COLO668 (cell line): ENCODE results near the gene OR5H14.
"Not testable (repeated sequence)": the region's sequence is repeated elsewhere in the genome, so short reads cannot be mapped to it uniquely, and the experiment has no call there.

Experiments
- DNase-seq: peaks from one replicate; lab custom pipeline; 2025; ENCODE audit not compliant: unreplicated experiment; lab: John Stamatoyannopoulos, UW

The OR5H14 gene

DNA sequence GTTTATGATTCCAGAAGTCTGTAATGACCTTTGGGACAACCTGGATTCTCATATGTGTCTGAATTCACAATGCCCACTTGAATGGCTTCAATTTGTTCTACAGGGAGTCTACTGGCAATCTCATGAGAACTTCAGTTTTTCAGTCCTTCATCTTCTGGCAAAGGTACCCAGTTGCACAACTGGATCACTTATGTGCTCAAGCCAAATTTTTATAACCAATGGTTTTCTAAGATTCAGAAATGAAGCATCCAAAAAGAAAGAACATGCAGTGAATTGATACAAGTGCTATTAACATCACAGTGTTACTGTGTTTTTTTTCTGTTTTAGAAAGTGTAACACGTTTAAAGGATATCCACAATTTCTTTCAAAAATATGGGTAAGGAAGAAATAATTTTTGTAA is at the start of gene OR5H14:
OR5H14 (plus strand) TSS at position 301 of the 400 bp plus-strand sequence. CDS start 1,907 bp downstream, outside the sequence.
- no peak for DNase-seq

DNA sequence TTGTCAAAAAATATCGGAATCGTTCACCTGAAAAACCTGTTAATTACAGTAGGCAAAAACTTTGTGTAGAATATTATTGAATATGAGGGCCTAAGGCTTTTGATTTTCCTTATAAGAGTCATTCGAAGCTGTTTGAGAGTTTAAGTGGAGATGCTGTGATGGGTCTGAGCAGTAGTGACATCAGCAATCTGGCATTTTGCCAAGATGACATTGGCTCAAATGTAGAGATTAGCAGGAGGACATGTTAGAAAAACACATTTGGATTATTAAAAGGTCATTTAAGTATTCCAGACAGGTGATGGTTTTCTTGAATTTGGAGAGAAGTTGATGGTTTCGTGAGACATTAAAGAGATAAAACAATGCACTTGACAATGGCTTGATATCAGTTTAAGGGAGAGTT is 47.4 kb upstream of the OR5H14 start:
- no peak for DNase-seq

DNA sequence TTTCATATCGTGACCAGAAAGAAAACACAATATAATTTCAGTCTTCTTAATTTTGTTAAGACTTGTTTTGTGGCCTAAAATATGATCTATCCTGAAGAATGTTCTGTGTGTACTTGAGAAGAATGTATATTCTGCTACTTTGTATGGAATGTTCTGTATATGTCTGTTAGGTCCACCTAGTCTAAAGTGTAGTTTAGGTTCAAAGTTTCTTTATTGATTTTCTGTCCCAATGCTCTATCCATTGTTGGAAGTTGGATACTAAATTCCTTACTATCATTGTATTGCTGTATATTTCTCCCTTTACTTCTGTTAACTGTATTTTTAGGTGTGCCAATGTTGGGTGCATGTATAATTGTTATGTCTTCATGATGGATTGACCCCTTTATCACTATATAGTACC is 39.1 kb upstream of the OR5H14 start:
- no peak for DNase-seq

DNA sequence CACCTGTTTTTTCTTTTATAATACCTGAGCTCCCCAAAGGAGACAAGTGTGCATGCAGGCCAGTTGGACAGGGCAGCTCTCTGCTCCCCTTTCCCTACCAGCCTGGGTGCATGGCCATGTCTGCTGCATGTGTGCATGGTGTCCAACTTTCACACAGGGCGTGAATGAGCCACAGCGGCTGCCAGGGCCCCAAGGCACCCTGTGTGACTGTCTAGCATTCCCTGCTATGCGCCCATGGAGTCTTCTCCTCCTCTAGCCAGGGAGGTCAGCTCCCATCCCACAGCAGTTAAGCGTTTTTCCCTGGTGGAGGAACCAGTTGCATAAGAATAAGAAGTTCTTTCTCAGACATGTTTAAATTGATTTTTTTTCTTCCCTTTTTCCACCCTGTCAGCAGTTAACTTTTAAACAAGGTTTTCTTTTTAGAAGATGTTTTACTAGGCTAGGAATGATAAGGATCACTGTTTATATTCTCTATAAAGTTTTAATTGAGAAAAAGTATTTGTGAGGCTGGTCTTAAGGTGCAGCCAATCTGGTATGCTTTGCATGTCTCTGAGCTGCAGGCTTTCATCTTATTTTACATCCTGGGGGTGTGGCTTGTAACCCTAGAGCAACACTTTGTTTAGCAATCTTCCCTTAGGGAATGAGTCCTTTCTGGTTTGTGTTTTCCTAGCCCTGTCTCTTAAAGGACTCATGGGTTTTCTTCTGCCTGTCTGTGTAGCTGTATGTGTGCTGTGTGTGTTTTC is 37.3 kb upstream of the OR5H14 start:
- DNase-seq = no peak

DNA sequence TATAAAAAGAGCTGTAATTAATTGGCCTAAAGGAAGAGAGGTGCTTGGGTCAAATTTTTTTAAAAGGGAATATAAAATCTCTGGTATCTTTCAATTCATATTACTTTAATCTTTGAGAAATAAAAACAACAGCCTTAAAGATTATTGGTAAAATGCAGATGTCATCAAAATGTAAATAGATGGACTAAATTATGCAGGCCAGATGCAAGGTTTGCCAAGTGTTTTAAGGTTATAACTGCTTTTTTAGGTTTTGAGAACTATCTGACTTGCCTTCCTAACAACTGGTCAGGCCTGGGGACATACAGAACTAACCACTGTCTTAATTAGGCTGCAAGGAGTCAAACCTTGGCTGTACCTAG is 36.8 kb upstream of the OR5H14 start:
- DNase-seq = no peak

DNA sequence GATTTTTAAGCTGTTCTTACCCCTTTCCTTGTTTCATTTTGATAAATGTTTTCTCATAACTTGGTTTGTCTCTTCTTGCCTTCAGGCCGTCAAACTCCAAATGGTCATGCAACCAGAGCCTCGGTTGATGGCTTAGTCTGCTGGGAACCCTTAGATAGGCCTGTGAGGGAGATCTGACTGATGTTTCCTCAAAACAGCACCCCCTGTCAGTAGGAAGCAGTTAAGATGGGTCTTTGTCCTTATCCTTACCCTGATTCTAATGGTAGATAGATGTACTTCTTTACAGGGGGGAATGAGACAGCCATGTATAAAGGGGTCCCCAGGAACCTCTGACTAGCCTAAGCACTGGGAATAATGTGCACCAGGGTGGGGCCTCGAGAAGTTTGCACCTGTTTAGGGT is 33.0 kb upstream of the OR5H14 start:
- no peak for DNase-seq

DNA sequence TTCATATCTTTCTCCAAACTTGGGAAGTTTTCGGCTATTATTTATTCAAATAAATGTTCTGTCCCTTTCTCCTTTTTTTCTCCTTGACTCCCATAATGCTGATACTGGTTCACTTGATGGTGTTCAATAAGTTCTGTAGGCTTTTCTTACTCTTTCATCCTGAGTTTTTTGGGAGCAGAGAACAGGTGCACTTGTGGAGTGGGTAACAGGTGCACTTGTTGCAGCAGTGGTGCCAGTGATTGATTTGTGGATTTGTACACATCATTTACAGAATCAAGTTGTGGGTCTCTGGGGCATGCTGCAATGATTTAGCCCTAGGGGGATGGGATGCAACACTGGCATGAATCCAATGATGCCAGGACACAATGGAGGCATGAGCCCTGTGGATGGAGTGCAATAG is 31.6 kb upstream of the OR5H14 start:
- DNase-seq = no peak

DNA sequence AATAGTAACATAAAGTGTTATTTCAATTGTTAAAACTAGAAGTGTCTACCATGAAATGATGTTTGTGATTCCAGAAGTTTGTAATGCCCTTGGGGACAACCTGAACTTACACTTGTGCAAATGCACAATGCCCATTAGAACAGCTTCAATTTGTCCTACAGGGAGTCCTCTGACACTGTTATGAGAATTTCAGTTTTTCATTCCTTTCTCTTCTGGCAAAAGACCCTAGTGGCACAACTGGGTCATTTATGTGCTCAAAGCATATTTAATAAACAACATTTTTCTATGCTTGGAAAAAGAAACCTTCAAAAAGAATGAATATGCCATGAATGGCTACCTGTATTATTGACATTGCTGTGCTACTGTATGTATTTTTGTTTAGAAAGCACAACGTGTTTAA is 16.9 kb upstream of the OR5H14 start, which contains the start of gene OR5H1:
OR5H1 (plus strand) TSS at position 301 of the 400 bp plus-strand sequence. CDS start 1,977 bp downstream, outside the sequence.
- DNase-seq = no peak

DNA sequence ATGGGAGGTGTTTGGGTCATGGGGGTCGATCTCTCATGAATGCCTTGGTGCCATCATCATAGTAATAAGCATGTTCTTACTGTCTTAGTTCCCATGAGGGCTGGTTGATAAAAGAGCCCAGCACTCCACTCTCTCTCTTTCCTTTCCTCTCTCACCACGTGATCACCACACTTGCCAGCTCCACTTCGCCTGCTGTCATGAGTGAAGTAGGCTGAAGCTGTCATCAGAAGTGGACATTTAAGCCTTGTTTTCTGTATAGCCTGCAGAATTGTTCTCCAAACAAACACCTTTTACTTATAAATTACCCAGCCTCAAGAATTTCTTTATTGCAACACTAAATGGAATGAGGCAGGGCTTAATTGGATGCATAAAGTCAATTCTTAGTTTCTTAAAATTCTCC is 10.6 kb upstream of the OR5H14 start:
- no peak for DNase-seq

DNA sequence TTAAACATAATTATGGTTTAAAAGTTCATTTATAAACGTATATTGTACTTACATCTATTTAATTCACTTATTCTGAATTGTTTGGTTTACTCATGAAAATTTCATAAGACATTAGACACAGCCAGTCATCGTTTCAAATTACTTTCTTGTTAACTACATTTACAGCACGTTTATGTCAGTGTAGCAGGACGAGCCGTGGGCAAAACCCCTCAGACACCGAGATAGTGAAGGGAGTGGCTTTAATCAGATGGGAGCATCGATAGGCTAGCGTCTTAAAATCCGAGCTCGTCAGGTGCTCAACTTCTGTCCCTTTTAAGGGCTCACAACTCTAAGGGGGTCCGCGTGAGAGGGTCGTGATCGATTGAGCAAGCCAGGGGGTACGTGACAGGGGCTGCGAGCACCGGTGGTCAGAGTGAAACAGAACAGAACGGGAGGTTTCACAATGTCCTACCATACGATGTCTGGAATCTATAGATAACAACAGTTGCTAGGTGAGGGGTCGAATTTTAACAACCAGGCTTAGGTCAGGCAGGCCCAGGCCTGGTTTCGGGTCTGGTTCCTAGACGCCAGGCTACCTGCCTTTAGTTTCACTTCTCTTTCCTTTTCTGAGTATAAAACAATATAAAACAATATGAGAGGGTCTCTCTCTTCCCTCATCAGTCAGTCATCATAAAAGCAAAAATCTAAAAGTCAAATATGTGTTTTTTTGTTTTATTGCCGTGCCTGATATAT is 9.3 kb upstream of the OR5H14 start:
- DNase-seq = not testable (repeated sequence)

DNA sequence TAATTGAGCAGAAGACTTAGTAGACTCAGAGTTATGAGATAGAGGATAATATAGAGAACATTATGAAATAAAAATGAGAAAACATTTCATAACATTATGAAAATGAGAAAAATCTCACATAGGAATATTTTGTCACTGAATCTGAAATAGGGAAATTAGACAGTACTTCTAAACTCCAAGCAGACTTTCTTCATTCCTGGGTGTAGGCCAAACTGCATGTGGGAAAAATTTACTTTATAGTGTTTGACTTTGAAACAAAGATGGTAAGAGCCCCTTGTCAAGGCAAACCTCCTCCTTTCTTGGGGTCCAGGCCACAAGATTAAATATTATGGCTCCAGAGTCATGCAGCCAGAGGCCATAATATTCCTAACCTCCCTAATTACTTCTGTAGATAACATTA is 6.7 kb upstream of the OR5H14 start:
- no peak for DNase-seq

DNA sequence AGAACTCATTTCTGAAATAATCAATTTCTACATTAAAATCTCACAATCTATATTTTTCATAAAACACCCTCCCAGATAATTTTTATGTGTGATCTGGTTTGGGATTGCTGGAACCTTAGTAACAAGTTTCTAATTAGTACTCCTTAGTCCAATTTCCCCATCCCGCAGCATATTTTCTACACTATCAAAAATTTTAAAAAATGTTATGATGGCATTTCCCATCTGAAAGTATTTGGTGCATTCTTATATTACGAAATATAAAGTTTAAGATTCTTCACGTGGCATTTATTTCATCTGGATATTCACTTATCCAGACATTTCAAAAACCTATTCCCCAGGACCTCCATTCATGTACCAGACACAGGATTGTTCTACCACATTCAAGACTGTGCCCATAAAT is 1.5 kb downstream of the OR5H14 start:
- DNase-seq = no peak

DNA sequence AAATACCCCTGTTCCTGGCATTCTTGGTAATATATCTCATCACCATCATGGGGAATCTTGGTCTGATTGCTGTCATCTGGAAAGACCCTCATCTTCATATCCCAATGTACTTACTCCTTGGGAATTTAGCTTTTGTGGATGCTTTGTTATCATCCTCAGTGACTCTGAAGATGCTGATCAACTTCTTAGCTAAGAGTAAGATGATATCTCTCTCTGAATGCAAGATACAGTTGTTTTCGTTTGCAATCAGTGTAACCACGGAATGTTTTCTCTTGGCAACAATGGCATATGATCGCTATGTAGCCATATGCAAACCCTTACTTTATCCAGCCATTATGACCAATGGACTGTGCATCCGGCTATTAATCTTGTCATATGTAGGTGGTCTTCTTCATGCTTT is 2.2 kb downstream of the OR5H14 start:
- not testable (repeated sequence) for DNase-seq

DNA sequence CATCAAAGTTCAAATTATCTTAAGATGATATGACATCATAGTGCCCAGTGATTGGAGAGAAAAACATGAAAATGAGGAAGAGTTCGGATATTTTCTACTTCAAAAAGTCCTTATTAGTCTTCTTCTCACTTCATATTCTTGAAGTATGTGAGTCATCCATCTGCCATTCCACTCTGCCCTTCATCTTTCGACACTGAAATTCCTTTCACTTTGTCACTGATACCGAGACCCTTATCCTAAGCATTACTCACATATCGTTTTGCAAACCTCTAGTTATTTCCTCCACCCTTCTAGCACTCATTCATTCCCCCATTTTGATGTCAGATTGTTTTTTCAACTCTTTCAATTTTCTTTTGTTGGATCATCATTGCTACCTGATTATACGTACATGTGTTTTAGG is 4.0 kb downstream of the OR5H14 start:
- DNase-seq = no peak

DNA sequence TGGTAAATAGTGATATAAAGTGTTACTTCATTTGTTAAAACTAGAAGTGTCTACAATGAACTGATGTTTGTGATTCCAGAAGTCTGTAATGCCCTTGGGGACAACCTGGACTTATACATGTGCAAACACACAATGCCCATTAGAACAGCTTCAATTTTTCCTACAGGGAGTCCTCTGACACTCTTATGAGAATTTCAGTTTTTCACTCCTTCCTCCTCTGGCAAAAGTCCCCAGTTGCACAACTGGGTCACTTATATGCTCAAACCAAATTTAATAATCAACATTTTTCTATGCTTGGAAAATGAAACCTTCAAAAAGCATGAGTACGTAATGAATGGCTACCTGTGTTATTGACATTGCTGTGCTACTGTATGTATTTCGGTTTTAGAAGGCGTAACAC is 19.1 kb downstream of the OR5H14 start, which contains the start of gene OR5H15:
OR5H15 (plus strand) TSS at position 301 of the 400 bp plus-strand sequence. CDS start 2,004 bp downstream, outside the sequence.
- DNase-seq = no peak

DNA sequence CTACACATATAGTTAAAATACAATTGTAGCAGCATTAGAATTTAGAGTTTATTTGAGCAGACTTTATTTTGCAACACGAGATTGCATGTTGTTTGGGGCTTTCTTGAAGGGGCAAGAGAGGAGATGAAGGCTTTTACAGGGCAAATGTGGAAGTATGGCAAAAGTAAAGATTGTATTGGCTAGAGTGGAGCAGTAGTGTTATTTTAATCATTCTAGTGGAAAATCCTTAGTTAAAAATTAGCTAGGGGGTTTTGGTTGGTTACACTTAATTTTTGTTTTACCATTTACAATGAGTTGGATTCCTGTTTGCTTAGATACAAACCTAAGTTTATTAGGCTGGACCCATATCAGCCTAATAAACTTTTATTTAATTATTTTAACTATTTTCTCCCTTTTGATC is 23.8 kb downstream of the OR5H14 start:
- no peak for DNase-seq

DNA sequence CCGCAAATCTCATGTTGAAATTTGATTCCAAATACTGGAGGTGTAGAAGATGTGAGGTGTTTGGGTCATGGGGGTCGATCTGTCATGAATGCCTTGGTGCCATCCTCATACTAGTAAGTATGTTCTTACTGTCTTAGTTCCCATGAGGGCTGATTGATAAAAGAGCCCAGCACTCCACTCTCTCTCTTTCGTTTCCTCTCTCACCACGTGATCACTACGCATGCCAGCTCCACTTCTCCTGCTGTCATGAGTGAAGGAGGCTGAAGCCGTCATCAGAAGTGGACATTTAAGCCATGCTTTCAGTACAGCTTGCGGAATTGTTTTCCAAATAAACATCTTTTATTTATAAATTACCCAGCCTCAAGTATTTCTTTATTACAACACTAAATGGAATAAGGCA is 25.3 kb downstream of the OR5H14 start:
- DNase-seq = no peak

DNA sequence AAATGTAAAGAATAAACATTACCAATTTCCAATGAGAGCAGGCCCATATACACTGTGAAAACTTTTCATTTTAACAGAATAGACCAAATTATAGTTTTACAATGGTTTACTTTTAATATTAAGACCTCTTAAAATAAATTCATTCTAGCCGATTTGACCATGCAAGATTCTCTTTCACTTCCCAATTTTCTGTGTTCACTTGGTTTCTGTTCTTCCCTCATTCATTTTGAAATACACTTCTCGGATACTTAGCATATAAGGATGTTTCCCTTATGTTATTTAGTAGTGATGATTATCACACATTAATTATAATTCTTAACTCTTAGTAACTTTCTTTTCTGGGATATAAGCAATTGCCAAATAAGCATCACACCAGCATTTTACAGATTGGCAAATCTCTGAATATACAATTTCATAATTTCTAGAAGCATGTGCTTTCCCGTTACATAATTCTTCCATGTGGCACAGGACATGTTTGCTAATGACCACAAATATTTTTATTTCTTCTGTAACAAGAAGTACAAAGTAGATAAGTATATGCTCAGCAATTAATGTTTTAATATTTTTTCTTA is 33.1 kb downstream of the OR5H14 start:
- DNase-seq = no peak

DNA sequence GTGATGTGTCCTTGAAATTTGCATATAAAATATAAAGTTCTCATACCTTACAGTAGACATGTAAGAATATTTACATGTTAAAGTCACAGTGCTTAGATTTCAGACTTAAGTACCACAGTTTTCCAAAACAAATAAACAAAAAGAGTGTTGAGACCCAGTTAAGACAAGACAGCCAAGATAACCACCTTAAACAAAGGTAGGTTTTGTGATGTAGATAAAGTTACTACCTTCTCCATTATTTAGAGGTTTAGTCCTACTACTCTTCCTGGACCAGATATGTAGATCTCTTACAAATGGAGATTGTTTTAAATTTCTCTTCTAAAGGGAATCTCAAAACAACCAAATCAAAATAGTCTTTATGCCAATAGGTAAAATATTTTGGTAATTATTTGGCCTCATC is 34.9 kb downstream of the OR5H14 start:
- no peak for DNase-seq

DNA sequence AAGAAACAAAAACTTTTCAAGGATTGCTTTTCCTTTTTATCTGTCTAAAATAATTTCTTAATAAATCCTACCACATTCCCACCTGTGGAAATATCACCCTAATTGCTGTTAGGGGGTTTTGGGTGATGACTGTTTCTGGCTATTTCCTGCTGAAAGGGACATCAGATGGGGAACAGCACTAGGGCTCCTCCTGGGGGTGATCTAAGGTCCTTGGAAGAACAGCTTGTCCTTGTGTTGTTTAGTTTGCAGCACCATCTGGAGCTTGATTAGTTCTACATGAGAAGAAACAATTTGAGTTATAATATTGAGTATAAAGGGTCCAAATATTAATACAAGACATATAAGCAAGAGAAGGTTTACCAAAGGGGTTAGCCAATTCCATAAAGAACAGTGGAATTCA is 37.9 kb downstream of the OR5H14 start:
- no peak for DNase-seq

DNA sequence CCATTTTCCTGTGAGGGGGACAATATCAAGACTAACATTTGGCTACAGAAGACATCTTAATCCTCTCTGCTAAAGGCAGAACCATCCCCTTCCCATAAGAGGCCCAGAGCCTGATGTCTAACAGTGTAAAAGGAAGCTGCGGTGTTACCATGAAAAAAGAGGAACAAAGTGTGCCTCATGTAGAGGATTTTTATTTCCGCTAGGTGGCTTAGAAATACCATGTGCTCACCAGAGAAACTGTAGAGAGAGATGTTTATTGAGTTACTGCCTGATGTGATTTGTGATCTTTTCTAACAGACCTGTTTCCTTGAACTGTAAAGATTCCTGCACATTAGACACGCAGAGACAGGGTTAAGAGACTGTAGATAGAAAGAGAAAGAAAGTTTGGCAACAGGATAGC is 41.3 kb downstream of the OR5H14 start:
- no peak for DNase-seq

DNA sequence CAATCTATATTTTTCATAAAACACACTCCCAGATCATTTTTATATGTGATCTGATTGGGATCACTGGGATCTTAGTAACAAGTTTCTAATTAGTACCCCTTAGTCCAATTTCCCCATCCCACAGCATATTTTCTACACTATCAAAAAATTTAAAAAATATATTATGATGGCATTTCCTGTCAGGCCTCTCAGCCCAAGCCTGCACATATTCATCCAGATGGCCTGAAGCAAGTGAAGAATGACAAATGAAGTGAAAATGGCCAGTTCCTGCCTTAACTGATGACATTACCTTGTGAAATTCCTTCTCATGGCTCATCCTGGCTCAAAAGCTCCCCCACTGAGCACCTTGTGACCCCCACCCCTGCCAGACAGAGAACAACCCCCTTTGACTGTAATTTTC is 43.6 kb downstream of the OR5H14 start:
- not testable (repeated sequence) for DNase-seq
